ENCODE measurements around the gene ADAM33. TPM values are rescaled to one million over a fixed set of nuclear protein-coding genes. Genes with fewer than 3 reads are reported as not detected.

ADAM33 gene
- total RNA-seq, 2 experiments from 2014 or later = not detected

DNA sequence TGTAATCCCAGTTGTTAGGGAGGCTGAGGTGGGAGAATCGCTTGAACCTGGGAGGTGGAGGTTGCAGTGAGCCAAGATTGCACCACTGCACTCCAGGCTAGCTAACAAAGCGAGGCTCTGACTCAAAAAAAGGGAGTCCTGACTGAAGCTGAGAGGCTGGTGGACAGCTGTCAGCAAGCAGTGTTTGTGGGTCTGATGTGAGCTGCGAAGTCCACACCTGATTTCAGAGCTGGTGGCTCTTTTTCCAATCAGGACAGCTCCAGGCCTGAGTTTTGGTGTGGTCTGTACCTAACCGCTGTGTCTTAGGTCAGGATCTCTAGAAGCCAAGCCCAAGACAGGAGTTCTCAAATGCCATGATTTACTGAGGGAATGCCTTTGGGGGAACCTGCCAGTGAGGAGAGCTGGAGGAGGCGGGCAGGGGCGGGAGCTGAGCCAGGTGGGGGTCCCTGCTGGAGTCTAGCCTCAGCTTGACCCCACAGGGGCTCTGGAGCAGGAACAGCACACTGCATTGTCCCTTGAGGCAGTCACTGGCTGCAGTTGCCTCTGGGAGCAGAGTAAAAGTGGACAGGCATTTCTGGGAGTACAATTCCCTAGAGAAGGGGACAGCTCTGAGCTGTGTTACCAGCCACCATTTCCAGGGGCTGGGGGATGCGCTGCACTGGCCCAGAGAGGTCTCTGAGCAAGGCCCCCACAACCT lies 23.6 kb downstream of the ADAM33 start:
- ChIA-PET POLR2A (no interaction called here), CTCF (interaction anchor here (0.9 kb wide), 1 partner anchor 18 kb away, joined by 3 read pairs; no protein-coding TSS in a partner anchor)

DNA sequence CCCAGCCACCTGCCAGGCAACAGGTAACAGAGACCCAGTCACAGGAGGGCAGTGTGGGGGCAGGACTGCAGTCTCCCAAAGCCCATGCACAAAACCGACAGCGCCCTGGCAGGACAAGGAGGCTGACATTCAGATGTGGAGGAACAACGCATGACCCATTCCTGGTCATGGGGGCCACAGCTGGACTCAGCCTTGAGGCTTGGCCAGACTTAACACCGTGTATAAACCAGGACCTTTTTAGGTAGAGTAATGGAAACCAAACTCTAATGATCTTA lies 26.7 kb downstream of the ADAM33 start:
- ChIA-PET CTCF (interaction anchor here (0.8 to 2.1 kb wide), 2 partner anchors 20 to 55 kb away, joined by 3 to 5 read pairs; no protein-coding TSS in a partner anchor), POLR2A (no interaction called here)

- ChIA-PET POLR2A (no interaction called here), CTCF (interaction anchor here (0.8 to 2.1 kb wide), 2 partner anchors 21 to 56 kb away, joined by 3 to 5 read pairs; no protein-coding TSS in a partner anchor)
Measured at GRCh38 chr20:3654326-3655130, 27.3 kb downstream of the ADAM33 start.

GRCh38 chr20:3653921-3654320 lies 27.9 kb downstream of the ADAM33 start:
- ChIA-PET CTCF (interaction anchor here (2.1 kb wide), 1 partner anchor 56 kb away, joined by 5 read pairs; no protein-coding TSS in a partner anchor), POLR2A (no interaction called here)

DNA sequence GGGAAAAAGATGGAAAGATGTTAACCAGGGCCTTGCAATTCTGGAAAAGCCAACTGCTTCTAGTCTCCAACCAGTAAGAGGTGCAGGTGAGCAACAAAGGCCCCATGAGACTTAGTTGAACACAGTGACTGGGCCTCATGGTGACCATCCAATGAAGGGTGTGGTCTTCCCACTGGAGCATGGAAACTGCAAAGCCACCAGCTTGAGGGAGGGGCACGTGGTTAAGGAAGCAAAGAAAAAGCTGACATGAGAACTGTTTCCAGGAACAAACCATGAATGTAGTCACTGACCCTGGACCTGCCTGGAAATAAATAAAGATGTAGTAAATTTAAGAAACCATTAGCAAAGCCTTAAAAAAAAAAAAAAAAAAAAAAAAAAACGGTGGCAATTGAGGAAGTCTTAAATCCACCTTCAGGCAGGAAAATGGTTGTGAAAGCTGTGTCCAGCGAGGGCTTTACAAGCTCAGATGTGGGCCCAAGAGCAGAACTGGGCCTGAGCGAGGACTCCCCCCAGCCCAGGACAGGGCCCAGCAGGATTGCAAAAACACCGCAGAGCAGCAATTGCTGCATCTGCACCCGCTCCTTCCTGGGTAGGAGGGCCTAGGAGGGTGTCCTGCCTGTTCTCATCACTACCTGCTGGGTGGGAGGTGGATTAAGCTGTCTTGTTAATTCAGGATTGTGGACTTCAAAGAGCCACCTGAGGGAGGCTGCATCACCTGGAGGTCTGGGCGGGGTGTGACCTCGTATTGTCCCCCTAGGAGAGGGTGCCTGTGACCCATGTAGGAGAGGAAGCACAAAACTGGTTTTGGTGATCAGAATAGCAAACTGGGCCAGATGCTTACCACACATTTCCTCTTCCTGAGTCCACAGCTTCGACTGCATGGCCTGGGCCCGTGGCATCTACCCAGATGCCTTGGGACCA lies 28.9 kb downstream of the ADAM33 start:
- ChIA-PET POLR2A (no interaction called here), CTCF (interaction anchor here (0.6 kb wide), 1 partner anchor 33 kb away, joined by 4 read pairs; no protein-coding TSS in a partner anchor)

- ChIA-PET POLR2A (no interaction called here), CTCF (no interaction called here)
Measured at GRCh38 chr20:3652221-3652620, 29.6 kb downstream of the ADAM33 start.

DNA sequence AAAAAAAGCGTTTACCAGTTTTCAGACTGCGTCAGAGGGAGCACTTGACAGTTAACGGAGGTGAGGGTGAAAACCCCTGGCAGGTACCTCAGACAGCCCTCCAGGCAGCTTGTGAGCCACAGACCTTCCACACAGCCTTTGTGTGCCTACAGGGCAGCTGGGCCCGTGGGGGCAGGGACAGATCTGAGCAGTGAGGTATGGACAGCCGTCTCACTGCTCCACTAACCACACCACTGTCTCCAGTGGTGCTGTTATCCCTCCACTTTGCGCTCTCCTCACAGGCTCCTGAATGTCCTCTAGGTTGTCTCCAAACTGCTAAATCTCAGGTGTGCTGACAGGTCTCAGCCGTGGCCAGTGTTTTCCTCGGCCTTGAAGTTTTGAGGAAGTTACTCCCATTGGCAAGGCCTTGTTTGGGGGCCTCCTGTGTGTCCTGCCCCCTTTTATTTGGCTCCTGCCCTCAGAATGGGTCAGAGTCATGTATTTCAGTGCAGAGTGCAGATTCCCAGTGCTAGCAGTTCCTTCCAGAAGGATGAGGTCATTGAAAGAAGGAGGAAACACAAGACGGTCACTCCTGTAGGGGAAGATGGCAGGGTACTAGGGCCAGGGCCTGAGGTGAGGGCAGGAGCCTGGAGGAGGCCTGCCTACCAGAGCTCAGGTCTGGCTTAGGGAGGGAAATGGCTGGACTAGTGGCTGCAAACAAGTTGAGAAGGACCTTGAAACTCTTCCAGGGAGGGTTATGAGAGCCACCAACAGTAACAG lies 30.4 kb downstream of the ADAM33 start:
- ChIA-PET POLR2A (no interaction called here), CTCF (no interaction called here)

DNA sequence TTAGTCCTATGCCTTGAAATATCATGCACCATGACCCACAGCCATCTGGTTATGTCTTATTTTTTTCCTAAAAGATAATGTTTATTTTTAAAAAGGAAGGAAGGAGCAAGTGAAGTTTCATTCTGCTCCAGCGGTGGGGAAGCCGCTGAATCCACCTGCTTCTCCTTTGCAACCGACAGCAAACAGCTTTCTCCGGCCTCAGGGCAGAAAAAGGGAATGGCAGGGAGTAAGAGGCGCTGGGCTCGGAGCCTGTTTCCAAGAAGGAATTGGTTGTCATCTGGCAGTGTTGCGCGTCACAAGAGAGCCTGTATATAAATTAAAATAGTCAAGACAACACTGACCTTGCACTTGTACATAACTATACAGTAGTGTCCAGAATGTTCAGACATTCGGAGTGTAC lies 32.9 kb downstream of the ADAM33 start:
- ChIA-PET POLR2A (no interaction called here), CTCF (no interaction called here)

- CTCF ChIA-PET = interaction anchor here (0.6 kb wide), 1 partner anchor 166 kb away, joined by 3 read pairs; no protein-coding TSS in a partner anchor
Measured at GRCh38 chr20:3647473-3647872, 34.3 kb downstream of the ADAM33 start.

DNA sequence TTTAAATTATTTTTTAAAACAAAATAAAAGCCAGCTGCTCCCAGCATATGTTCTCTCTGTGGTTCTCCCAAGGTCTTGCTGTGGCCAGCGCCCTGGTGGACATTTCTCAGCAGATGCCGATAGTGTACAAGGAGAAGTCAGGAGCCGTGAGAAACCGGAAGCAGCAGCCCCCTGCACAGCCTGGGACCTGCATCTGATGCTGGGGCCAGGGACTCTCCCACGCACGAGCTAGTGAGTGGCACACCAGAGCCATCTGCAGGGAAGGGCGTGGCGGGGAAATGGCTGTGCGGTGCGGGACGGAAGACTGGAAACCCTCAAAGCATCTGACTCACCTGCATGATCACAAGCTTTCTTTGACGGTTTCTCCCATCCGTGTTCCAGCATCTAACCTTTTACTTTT lies 35.2 kb downstream of the ADAM33 start:
- POLR2A ChIA-PET = interaction anchor here (0.6 kb wide), 2 partner anchors 426 to 1127 kb away, joined by 3 to 4 read pairs; no protein-coding TSS in a partner anchor
- CTCF ChIA-PET = no interaction called here

More at GRCh38 chr20:3647473-3647872, 34.3 kb downstream of the ADAM33 start:
- POLR2A ChIA-PET = no interaction called here

- ChIA-PET POLR2A (no interaction called here), CTCF (no interaction called here)
Measured at GRCh38 chr20:3646067-3646440, 35.8 kb downstream of the ADAM33 start.

GRCh38 chr20:3645309-3646066 lies 36.3 kb downstream of the ADAM33 start:
- POLR2A ChIA-PET = no interaction called here
- CTCF ChIA-PET = no interaction called here

GRCh38 chr20:3640259-3640658 lies 41.6 kb downstream of the ADAM33 start:
- CTCF ChIA-PET = no interaction called here

GRCh38 chr20:3635346-3635745 lies 46.5 kb downstream of the ADAM33 start:
- ChIA-PET POLR2A (no interaction called here), CTCF (no interaction called here)

More at GRCh38 chr20:3640259-3640658, 41.6 kb downstream of the ADAM33 start:
- POLR2A ChIA-PET = no interaction called here

DNA sequence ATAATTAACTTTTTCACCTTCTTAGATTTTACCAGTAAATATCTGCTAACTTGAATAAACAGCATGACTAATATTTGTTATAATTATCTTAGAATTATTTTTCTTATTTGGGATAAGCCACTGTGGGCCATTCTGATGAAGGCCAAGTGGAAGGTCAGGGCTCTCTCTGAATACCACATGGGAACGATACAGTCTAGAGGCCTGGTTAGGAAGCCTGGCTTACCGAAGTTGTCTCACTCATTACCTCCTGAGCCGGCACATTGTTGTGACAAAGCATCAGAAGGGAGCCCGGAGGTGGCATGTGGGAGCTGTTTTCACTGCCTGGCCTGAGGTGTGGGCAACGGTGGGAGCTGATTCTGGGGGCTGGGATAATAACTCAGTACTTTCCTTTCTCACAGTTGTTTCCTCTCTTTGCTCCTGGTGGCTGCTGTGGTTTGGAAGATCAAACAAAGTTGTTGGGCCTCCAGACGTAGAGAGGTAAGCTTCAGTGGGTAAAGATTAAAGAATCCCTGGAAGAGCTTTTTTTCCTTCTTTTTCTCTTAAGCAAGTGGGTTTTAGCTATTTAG lies 47.8 kb downstream of the ADAM33 start:
- POLR2A ChIA-PET = no interaction called here

GRCh38 chr20:3632311-3633004 lies 49.4 kb downstream of the ADAM33 start:
- ChIA-PET CTCF (interaction anchor here (0.7 kb wide), 1 partner anchor 307 kb away, joined by 3 read pairs; no protein-coding TSS in a partner anchor), POLR2A (no interaction called here)

More for the DNA sequence above, 47.8 kb downstream of the ADAM33 start:
- CTCF ChIA-PET = no interaction called here

DNA sequence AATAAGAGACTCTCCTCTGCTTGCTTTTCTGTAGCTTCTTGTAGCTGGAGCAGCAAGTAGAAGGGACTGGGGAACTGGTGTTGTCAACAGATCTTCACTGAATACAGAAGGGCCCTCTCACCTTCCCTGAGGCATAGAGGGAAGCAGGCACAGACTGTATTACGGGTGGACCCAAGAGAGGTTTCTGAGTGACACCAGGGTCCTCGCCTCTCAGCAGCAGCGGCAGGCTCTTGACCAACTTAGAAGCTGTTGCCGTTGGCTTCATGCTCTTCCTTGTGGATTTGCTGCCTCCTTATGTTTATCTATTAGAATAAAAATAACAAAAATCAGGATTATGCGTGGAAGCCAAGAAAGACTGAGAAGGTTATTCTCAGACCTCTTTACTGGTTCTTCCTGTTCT lies 50.3 kb downstream of the ADAM33 start:
- CTCF ChIA-PET = no interaction called here
- POLR2A ChIA-PET = no interaction called here

- ChIA-PET CTCF (interaction anchor here (0.6 kb wide), 2 partner anchors 315 to 522 kb away, joined by 3 read pairs; no protein-coding TSS in a partner anchor), POLR2A (no interaction called here)
Measured at GRCh38 chr20:3630429-3630828, 51.4 kb downstream of the ADAM33 start.
